GM23248 (cell line): Measurements from ENCODE around the gene STK40.

Experiments
- EZH2 ChIP-seq: fragments of 200-600 bp; sonication (generic); IDR thresholded peaks from 2 replicates; pipeline ENCODE4 v1.6.1; 2018; ENCODE audit warnings: antibody characterized with exemption, mild to moderate bottlenecking; ENCODE audit not compliant: insufficient read depth, poor library complexity, severe bottlenecking
- EZH2phosphoT487 ChIP-seq: fragments of 200-600 bp; sonication (generic); IDR thresholded peaks from 2 replicates; pipeline ENCODE4 v1.6.1; 2018; ENCODE audit warnings: antibody characterized with exemption, moderate library complexity, mild to moderate bottlenecking, low read depth; ENCODE audit not compliant: insufficient read depth

- no peak for TF ChIP-seq EZH2phosphoT487
- no peak for TF ChIP-seq EZH2
These were observed 17.9 kb downstream of the STK40 start for GRCh38 chr1:36367798-36368197.
